IMR-90 (cell line): ENCODE results near the gene HIKESHI. TPM values are rescaled to one million over a fixed set of nuclear protein-coding genes. Genes with fewer than 3 reads are reported as not detected.

Source experiments
- ATAC-seq: fragments of 200-7000 bp; cut with Tn5 transposase; 2 replicates; pipeline ENCODE4 v1.9.1; 2020; ENCODE audit warnings: low read depth, mild to moderate bottlenecking, moderate library complexity
- BruUV-seq: library from RNA; stranded (reverse); fragments of 400-500 nt; replicated peaks from 2 replicates; lab custom pipeline; 2021; lab: Mats Ljungman, UMichigan
- CTCF ChIA-PET: fragments of 300-600 bp; formaldehyde crosslinking; extraction: SDS; loops from one replicate; lab custom pipeline; 2021; ENCODE audit warnings: antibody characterized with exemption; lab: Yijun Ruan, JAX
- POLR2A ChIA-PET: fragments of 300-600 bp; sonication (Branson Sonifier 250); formaldehyde crosslinking; loops from one replicate; lab custom pipeline; 2022; ENCODE audit warnings: antibody characterized with exemption; ENCODE audit not compliant: unreplicated experiment; lab: Charles Lee
- DNase-seq: peaks from one replicate; pipeline ENCODE4 v3.0.0; 2013
- H2AFZ ChIP-seq: replicated peaks from 2 replicates; pipeline ENCODE3; 2013; ENCODE audit warnings: low read length, mild to moderate bottlenecking; ENCODE audit not compliant: poor library complexity
- H2AK5ac ChIP-seq: 2 replicates; pipeline ENCODE4 v1.6.1; 2013; ENCODE audit warnings: low read depth, low read length, inconsistent platforms
- H2AK9ac ChIP-seq: replicated peaks from 2 replicates; pipeline ENCODE3; 2013; ENCODE audit warnings: mild to moderate bottlenecking, low read depth, low read length, moderate library complexity; ENCODE audit not compliant: poor library complexity
- H2BK120ac ChIP-seq: 2 replicates; pipeline ENCODE4 v1.6.1; 2013; ENCODE audit warnings: low read depth, low read length, inconsistent platforms
- H2BK15ac ChIP-seq: 3 replicates; pipeline ENCODE4 v1.6.1; 2013; ENCODE audit warnings: low read depth, low read length, inconsistent platforms
- H2BK20ac ChIP-seq: 2 replicates; pipeline ENCODE4 v1.6.1; 2013; ENCODE audit warnings: low read depth, mild to moderate bottlenecking, inconsistent platforms, low read length, moderate library complexity
- H2BK5ac ChIP-seq: 2 replicates; pipeline ENCODE4 v1.6.1; 2013; ENCODE audit warnings: mild to moderate bottlenecking, low read depth, low read length, inconsistent platforms; ENCODE audit not compliant: poor library complexity, severe bottlenecking
- H3K14ac ChIP-seq: replicated peaks from 2 replicates; pipeline ENCODE4 v1.6.1; 2013; ENCODE audit warnings: low read depth, low read length, inconsistent platforms
- H3K18ac ChIP-seq: 2 replicates; pipeline ENCODE4 v1.6.1; 2013; ENCODE audit warnings: low read depth, low read length, control low read depth
- H3K23ac ChIP-seq: 2 replicates; pipeline ENCODE4 v1.6.1; 2013; ENCODE audit warnings: low read depth, low read length, inconsistent platforms
- H3K27ac ChIP-seq: 2 replicates; pipeline ENCODE4 v1.5.1; 2013; ENCODE audit warnings: mild to moderate bottlenecking, control low read depth, low read length; ENCODE audit not compliant: insufficient read depth
- H3K27me3 ChIP-seq: 2 replicates; pipeline ENCODE4 v1.6.1; 2013; ENCODE audit warnings: low read length; ENCODE audit not compliant: control insufficient read depth, insufficient read depth
- H3K36me3 ChIP-seq: 2 replicates; pipeline ENCODE4 v1.6.1; 2013; ENCODE audit warnings: low read length, mixed read lengths; ENCODE audit not compliant: control insufficient read depth, insufficient read depth
- H3K4ac ChIP-seq: 2 replicates; pipeline ENCODE4 v1.6.1; 2013; ENCODE audit warnings: low read depth, low read length, inconsistent platforms
- H3K4me1 ChIP-seq: 2 replicates; pipeline ENCODE4 v1.6.1; 2013; ENCODE audit warnings: low read length, mixed read lengths; ENCODE audit not compliant: control insufficient read depth, insufficient read depth
- H3K4me2 ChIP-seq: 2 replicates; pipeline ENCODE4 v1.6.1; 2013; ENCODE audit warnings: low read depth, mild to moderate bottlenecking, control low read depth, low read length, moderate library complexity
- H3K4me3 ChIP-seq: 2 replicates; pipeline ENCODE4 v1.5.1; 2013; ENCODE audit warnings: low read depth, mild to moderate bottlenecking, control low read depth, low read length, moderate library complexity; ENCODE audit not compliant: insufficient read depth
- H3K56ac ChIP-seq: 2 replicates; pipeline ENCODE4 v1.6.1; 2013; ENCODE audit warnings: low read length, inconsistent platforms; ENCODE audit not compliant: insufficient read depth; ENCODE audit errors: extremely low read depth
- H3K79me1 ChIP-seq, 2 experiments: 2 replicates each; pipeline ENCODE4 v1.6.1; 2013; ENCODE audit warnings: low read length in 2 of 2, inconsistent platforms in 1 of 2, low read depth in 1 of 2
- H3K9ac ChIP-seq: 2 replicates; pipeline ENCODE4 v1.6.1; 2013; ENCODE audit warnings: low read depth, low read length, control low read depth
- H3K9me1 ChIP-seq: 2 replicates; pipeline ENCODE4 v1.6.1; 2013; ENCODE audit warnings: low read length, inconsistent platforms; ENCODE audit not compliant: insufficient read depth
- H3K9me3 ChIP-seq: 2 replicates; pipeline ENCODE4 v1.6.1; 2013; ENCODE audit warnings: low read length; ENCODE audit not compliant: control insufficient read depth, insufficient read depth
- H4K20me1 ChIP-seq: 2 replicates; pipeline ENCODE4 v1.6.1; 2013; ENCODE audit warnings: low read length, inconsistent platforms; ENCODE audit not compliant: insufficient read depth
- H4K5ac ChIP-seq: 2 replicates; pipeline ENCODE4 v1.6.1; 2013; ENCODE audit warnings: mild to moderate bottlenecking, low read depth, low read length, control low read depth
- H4K8ac ChIP-seq, 2 experiments: 2 replicates each; pipeline ENCODE4 v1.6.1; 2013; ENCODE audit warnings: low read depth in 2 of 2, low read length in 2 of 2, control low read depth in 1 of 2, inconsistent platforms in 1 of 2
- H4K91ac ChIP-seq: 2 replicates; pipeline ENCODE4 v1.6.1; 2013; ENCODE audit warnings: low read depth, low read length, inconsistent platforms; ENCODE audit not compliant: insufficient read depth
- BHLHE40 ChIP-seq: fragments of 150-350 bp; IDR thresholded peaks from 2 replicates; pipeline ENCODE4 v1.6.1; 2016; ENCODE audit warnings: mild to moderate bottlenecking, low read depth, low read length
- FOS ChIP-seq: fragments of 150-350 bp; IDR thresholded peaks from 2 replicates; pipeline ENCODE4 v1.6.1; 2016; ENCODE audit warnings: low read depth, low read length
- RCOR1 ChIP-seq: IDR thresholded peaks from 2 replicates; pipeline ENCODE4 v1.6.1; 2012; ENCODE audit warnings: mild to moderate bottlenecking, low read length, improper control_type of control experiment; ENCODE audit not compliant: insufficient replicate concordance
- RFX5 ChIP-seq: IDR thresholded peaks from 2 replicates; pipeline ENCODE4 v1.8.0; 2012; ENCODE audit warnings: low read depth, mild to moderate bottlenecking, low read length, moderate library complexity
- WGBS, 2 experiments: methylation state at CpG; one replicate each; pipeline versions ENCODE4 v1.1.5 to v1.1.7; 2013; ENCODE audit warnings: missing lambda C conversion rate in 2 of 2; ENCODE audit not compliant: insufficient read length in 1 of 2; ENCODE audit errors: extremely low coverage in 2 of 2; 5-methylcytosine and 5-hydroxymethylcytosine counted together
- dilution Hi-C: fragments of 300-500 bp; cut with HindIII; formaldehyde crosslinking; loops from one replicate; pipeline ENCODE4 v1.14.3; 2018; ENCODE audit warnings: low sequenced_read_pairs; ENCODE audit not compliant: unreplicated experiment
- in situ Hi-C: fragments of 300-500 bp; cut with MboI; formaldehyde crosslinking; loops from 3 replicates; pipeline ENCODE4 v1.14.3; 2019; ENCODE audit warnings: low sequenced_read_pairs, inconsistent platforms, mixed read lengths
- intact Hi-C: fragments of 100-400 bp; cut with micrococcal nuclease; formaldehyde crosslinking; loops from 2 replicates; pipeline ENCODE4 v1.10.0; 2022
- polyA plus RNA-seq, 3 experiments: library from polyadenylated mRNA; depleted of rRNA; stranded (reverse); fragments of >200 nt; gene quantifications; 2 replicates each; pipeline ENCODE4 v1.2.3, GENCODE V29; 2012; ENCODE audit warnings: low replicate concordance in 1 of 3
- total RNA-seq: library from RNA; depleted of rRNA; stranded (reverse); fragments of >200 nt; gene quantifications from 2 replicates; pipeline ENCODE4 v1.2.3, GENCODE V29; 2012

HIKESHI gene
- total and polyA plus RNA-seq, 2 of the 4 experiments (the other 2 are of a cell fraction), result 49.4 to 73.5 TPM

- Histone ChIP-seq H2BK5ac (no peak overlapping the region), H3K56ac (no peak overlapping the region), H3K14ac (no peak overlapping the region), H2AK5ac (no peak overlapping the region), H2BK15ac (no peak overlapping the region), H4K91ac (no peak overlapping the region), H2BK120ac (no peak overlapping the region), H3K27me3 (no peaks in the 10 kb centered on the region), H3K4me2 (no peak overlapping the region), H4K8ac (no peak overlapping the region), H3K18ac (no peak overlapping the region), H3K36me3 (peaks cover 8% of the 10 kb centered on the region), H3K9me1 (peaks cover 5% of the 10 kb centered on the region; the same call in 1 of the 2 replicates), H2AFZ (no peak overlapping the region), H3K23ac (no peak overlapping the region), H3K9me3 (no peaks in the 10 kb centered on the region), H3K4me3 (no peak overlapping the region), H3K9ac (no peak overlapping the region), H3K4ac (no peak overlapping the region), H2AK9ac (no peak overlapping the region), H2BK20ac (no peak overlapping the region), H3K27ac (no peak overlapping the region), H4K20me1 (no peaks in the 10 kb centered on the region; the same call in 1 of the 2 replicates), H3K4me1 (peaks cover 2% of the 10 kb centered on the region; the same call in 1 of the 2 replicates), H3K79me1 (peaks cover 6 to 30% of the 10 kb centered on the region in 2 experiments; a peak in 3 of 4 replicates), H4K5ac (no peak overlapping the region)
- CTCF ChIA-PET, result interaction anchor here (0.6 kb wide), 2 partner anchors 11 to 51 kb away, joined by 3 read pairs; no protein-coding TSS in a partner anchor
- intact Hi-C loops, result no loop called here
- ATAC-seq (no peak), DNase-seq (no peak)
- BruUV-seq, result no TSS peak
- in situ Hi-C loops, result no loop called here
- dilution Hi-C loops, result no loop called here
- WGBS, 2 experiments, result no CpG with 5 or more reads among the region's 6 CpGs
- POLR2A ChIA-PET, result interaction anchor here (0.6 kb wide), 1 partner anchor 187 kb away, joined by 3 read pairs; no protein-coding TSS in a partner anchor
- TF ChIP-seq BHLHE40 (no peak), RFX5 (no peak), FOS (no peak), RCOR1 (no peak)
Observed at GRCh38 chr11:86256608-86257007, 45.4 kb upstream of the HIKESHI start.
